GM18868 (cell line): ENCODE results near the gene FRMD1.

ENCODE experiments used
- ATAC-seq: cut with Tn5 transposase; IDR thresholded peaks from one replicate; pipeline ENCODE4 v1.9.1; 2021; ENCODE audit warnings: mild to moderate bottlenecking, moderate library complexity; ENCODE audit not compliant: unreplicated experiment

The FRMD1 gene

GRCh38 chr6:168031411-168031971 is 47.5 kb downstream of the FRMD1 start:
- no peak for ATAC-seq

- ATAC-seq, result no peak
Measured at GRCh38 chr6:168030908-168031307, 48.1 kb downstream of the FRMD1 start.

GRCh38 chr6:168030218-168030746 is 48.7 kb downstream of the FRMD1 start:
- ATAC-seq, result no peak

- no peak for ATAC-seq
Measured at GRCh38 chr6:168029459-168030217, 49.4 kb downstream of the FRMD1 start.

- no peak for ATAC-seq
Measured at GRCh38 chr6:168028181-168028580, 50.8 kb downstream of the FRMD1 start.

- no peak for ATAC-seq
Measured at GRCh38 chr6:168027521-168027920, 51.5 kb downstream of the FRMD1 start.

- ATAC-seq, result no peak
Measured at GRCh38 chr6:168026925-168027324, 52.1 kb downstream of the FRMD1 start.

GRCh38 chr6:168025831-168026710 is 52.9 kb downstream of the FRMD1 start:
- ATAC-seq, result no peak

- ATAC-seq, result no peak
Measured at GRCh38 chr6:168024951-168025510, 54.0 kb downstream of the FRMD1 start.

- no peak for ATAC-seq
Measured at GRCh38 chr6:168022488-168023321, 56.3 kb downstream of the FRMD1 start.

- ATAC-seq, result no peak
Measured at GRCh38 chr6:168021581-168021980, 57.4 kb downstream of the FRMD1 start.

GRCh38 chr6:168020242-168020641 is 58.8 kb downstream of the FRMD1 start:
- ATAC-seq, result no peak

- ATAC-seq, result no peak
Measured at GRCh38 chr6:168018664-168019063, 60.3 kb downstream of the FRMD1 start.

GRCh38 chr6:168017629-168018028 is 61.4 kb downstream of the FRMD1 start:
- no peak for ATAC-seq

- no peak for ATAC-seq
Measured at GRCh38 chr6:168016721-168017525, 62.1 kb downstream of the FRMD1 start.

- ATAC-seq, result no peak
Measured at GRCh38 chr6:168016176-168016620, 62.8 kb downstream of the FRMD1 start.

- no peak for ATAC-seq
Measured at GRCh38 chr6:168015482-168016175, 63.4 kb downstream of the FRMD1 start.

- no peak for ATAC-seq
Measured at GRCh38 chr6:168015009-168015408, 64.0 kb downstream of the FRMD1 start.

- ATAC-seq, result no peak
Measured at GRCh38 chr6:168014428-168014827, 64.6 kb downstream of the FRMD1 start.
